HEK293 (cell line): ENCODE data around the gene HDDC2.

Experiments
- CTCF ChIA-PET: fragments of 350-600 bp; formaldehyde crosslinking; extraction: SDS; loops from one replicate; lab custom pipeline; 2021; ENCODE audit warnings: antibody characterized with exemption; lab: Yijun Ruan, JAX
- POLR2A ChIA-PET: fragments of 300-600 bp; formaldehyde crosslinking; extraction: SDS; loops from one replicate; lab custom pipeline; 2020; ENCODE audit warnings: antibody characterized with exemption, inconsistent platforms; lab: Yijun Ruan, JAX
- H3K27ac ChIP-seq: fragments of 200-500 bp; sonication (Bioruptor generic); 2 replicates; pipeline ENCODE4 v1.5.1; 2014; ENCODE audit warnings: low read depth, low read length, control low read depth, inconsistent platforms; ENCODE audit errors: extremely low read depth
- H3K36me3 ChIP-seq, 2 experiments: fragments of 200-500 bp in 1 of 2; sonication (Bioruptor generic) in 1 of 2; 1 replicate in 1 of 2; 2 replicates in 1 of 2; pipeline ENCODE4 v1.5.1; 2014 to 2017; ENCODE audit warnings: inconsistent platforms in 2 of 2, low read length in 2 of 2; ENCODE audit not compliant: control insufficient read depth in 2 of 2, insufficient read depth in 1 of 2
- H3K4me1 ChIP-seq: fragments of 200-500 bp; sonication (Bioruptor generic); 2 replicates; pipeline ENCODE4 v1.5.1; 2014; ENCODE audit warnings: mild to moderate bottlenecking, low read length, inconsistent platforms; ENCODE audit not compliant: control insufficient read depth, insufficient read depth
- H3K4me3 ChIP-seq: 2 replicates; pipeline ENCODE4 v1.5.1; 2011; ENCODE audit warnings: low read depth, mild to moderate bottlenecking, control low read depth, low read length, moderate library complexity
- H3K9me3 ChIP-seq: fragments of 200-500 bp; sonication (Bioruptor generic); 2 replicates; pipeline ENCODE4 v1.5.1; 2014; ENCODE audit warnings: low read depth, low read length, inconsistent platforms; ENCODE audit not compliant: control insufficient read depth, insufficient read depth
- GLI4 ChIP-seq: fragments of 450-650 bp; formaldehyde crosslinking; IDR thresholded peaks from 2 replicates; pipeline ENCODE4 v1.5.1; 2016; ENCODE audit warnings: missing biosample characterization, missing genetic modification characterization
- GLIS1 ChIP-seq: fragments of 450-650 bp; formaldehyde crosslinking; IDR thresholded peaks from 2 replicates; pipeline ENCODE4 v1.5.1; 2016; ENCODE audit warnings: missing biosample characterization, missing genetic modification characterization
- GLIS2 ChIP-seq: fragments of 450-650 bp; formaldehyde crosslinking; IDR thresholded peaks from 2 replicates; pipeline ENCODE4 v1.5.1; 2016; ENCODE audit warnings: missing biosample characterization, missing genetic modification characterization
- HOXC10 ChIP-seq: sonication (generic); formaldehyde crosslinking; IDR thresholded peaks from 2 replicates; pipeline ENCODE4 v1.8.1; 2023; ENCODE audit warnings: mild to moderate bottlenecking, missing genetic modification reagents
- HOXD13 ChIP-seq: sonication (generic); formaldehyde crosslinking; IDR thresholded peaks from 2 replicates; pipeline ENCODE4 v1.8.0; 2022; ENCODE audit warnings: missing genetic modification reagents, borderline replicate concordance
- PRDM1 ChIP-seq: fragments of 450-650 bp; formaldehyde crosslinking; IDR thresholded peaks from 2 replicates; pipeline ENCODE4; 2016; ENCODE audit warnings: missing biosample characterization, missing genetic modification characterization
- TRIM28 ChIP-seq: IDR thresholded peaks from 2 replicates; pipeline ENCODE4 v1.6.1; 2011; ENCODE audit warnings: low read length, control low read depth, borderline replicate concordance
- ZBTB17 ChIP-seq: fragments of 450-650 bp; formaldehyde crosslinking; IDR thresholded peaks from 2 replicates; pipeline ENCODE4 v1.5.1; 2016; ENCODE audit warnings: missing biosample characterization, missing genetic modification characterization
- ZFP37 ChIP-seq: fragments of 450-650 bp; formaldehyde crosslinking; IDR thresholded peaks from 2 replicates; pipeline ENCODE4 v1.5.1; 2016; ENCODE audit warnings: missing biosample characterization, missing genetic modification characterization
- ZFP69B ChIP-seq: fragments of 450-650 bp; formaldehyde crosslinking; IDR thresholded peaks from 2 replicates; pipeline ENCODE4 v1.5.1; 2016; ENCODE audit warnings: missing biosample characterization, missing genetic modification characterization
- ZNF138 ChIP-seq: fragments of 450-650 bp; formaldehyde crosslinking; IDR thresholded peaks from 2 replicates; pipeline ENCODE4 v1.5.1; 2016; ENCODE audit warnings: missing biosample characterization, missing genetic modification characterization, borderline replicate concordance
- ZNF19 ChIP-seq: fragments of 450-650 bp; formaldehyde crosslinking; IDR thresholded peaks from 2 replicates; pipeline ENCODE4; 2016; ENCODE audit warnings: missing biosample characterization, missing genetic modification characterization, low read depth
- ZNF202 ChIP-seq: fragments of 450-650 bp; formaldehyde crosslinking; IDR thresholded peaks from 2 replicates; pipeline ENCODE4 v1.5.1; 2016; ENCODE audit warnings: missing biosample characterization, missing genetic modification characterization, borderline replicate concordance
- ZNF214 ChIP-seq: fragments of 450-650 bp; formaldehyde crosslinking; IDR thresholded peaks from 2 replicates; pipeline ENCODE4 v1.5.1; 2017; ENCODE audit warnings: missing biosample characterization, mild to moderate bottlenecking, missing genetic modification characterization, borderline replicate concordance
- ZNF24 ChIP-seq: fragments of 450-650 bp; formaldehyde crosslinking; IDR thresholded peaks from 2 replicates; pipeline ENCODE4 v1.5.1; 2016; ENCODE audit warnings: missing biosample characterization, missing genetic modification characterization
- ZNF335 ChIP-seq: fragments of 450-650 bp; formaldehyde crosslinking; conservative IDR thresholded peaks from 2 replicates; pipeline ENCODE4 v1.5.1; 2016; ENCODE audit warnings: missing biosample characterization, missing genetic modification characterization
- ZNF404 ChIP-seq: fragments of 450-650 bp; formaldehyde crosslinking; IDR thresholded peaks from 2 replicates; pipeline ENCODE4 v1.5.1; 2017; ENCODE audit warnings: missing biosample characterization, missing genetic modification characterization
- ZNF416 ChIP-seq: fragments of 450-650 bp; formaldehyde crosslinking; IDR thresholded peaks from 2 replicates; pipeline ENCODE4 v1.5.1; 2016; ENCODE audit warnings: missing biosample characterization, missing genetic modification characterization
- ZNF600 ChIP-seq: fragments of 450-650 bp; formaldehyde crosslinking; IDR thresholded peaks from 2 replicates; pipeline ENCODE4 v1.5.1; 2016; ENCODE audit warnings: missing biosample characterization, missing genetic modification characterization
- ZNF785 ChIP-seq: fragments of 450-650 bp; formaldehyde crosslinking; IDR thresholded peaks from 2 replicates; pipeline ENCODE4 v1.5.1; 2016; ENCODE audit warnings: missing biosample characterization, missing genetic modification characterization
- TF ChIP-seq, protein P1 (sequence below): fragments of 450-650 bp; formaldehyde crosslinking; IDR thresholded peaks from 2 replicates; pipeline ENCODE4 v1.5.1; 2017; ENCODE audit warnings: missing biosample characterization, missing genetic modification characterization
- TF ChIP-seq, protein P2 (sequence below): fragments of 450-650 bp; formaldehyde crosslinking; IDR thresholded peaks from 2 replicates; pipeline ENCODE4 v1.5.1; 2016; ENCODE audit warnings: missing biosample characterization, missing genetic modification characterization
- TF ChIP-seq, protein P3 (sequence below): fragments of 450-650 bp; formaldehyde crosslinking; IDR thresholded peaks from 2 replicates; pipeline ENCODE4 v1.5.1; 2016; ENCODE audit warnings: missing biosample characterization, missing genetic modification characterization
- TF ChIP-seq, protein P4 (sequence below): fragments of 450-650 bp; formaldehyde crosslinking; IDR thresholded peaks from 2 replicates; pipeline ENCODE4 v1.5.1; 2016; ENCODE audit warnings: missing biosample characterization, missing genetic modification characterization
- TF ChIP-seq, protein P5 (sequence below): fragments of 450-650 bp; formaldehyde crosslinking; IDR thresholded peaks from 2 replicates; pipeline ENCODE4 v1.5.1; 2017; ENCODE audit warnings: missing biosample characterization, missing genetic modification characterization

Gene HDDC2

DNA sequence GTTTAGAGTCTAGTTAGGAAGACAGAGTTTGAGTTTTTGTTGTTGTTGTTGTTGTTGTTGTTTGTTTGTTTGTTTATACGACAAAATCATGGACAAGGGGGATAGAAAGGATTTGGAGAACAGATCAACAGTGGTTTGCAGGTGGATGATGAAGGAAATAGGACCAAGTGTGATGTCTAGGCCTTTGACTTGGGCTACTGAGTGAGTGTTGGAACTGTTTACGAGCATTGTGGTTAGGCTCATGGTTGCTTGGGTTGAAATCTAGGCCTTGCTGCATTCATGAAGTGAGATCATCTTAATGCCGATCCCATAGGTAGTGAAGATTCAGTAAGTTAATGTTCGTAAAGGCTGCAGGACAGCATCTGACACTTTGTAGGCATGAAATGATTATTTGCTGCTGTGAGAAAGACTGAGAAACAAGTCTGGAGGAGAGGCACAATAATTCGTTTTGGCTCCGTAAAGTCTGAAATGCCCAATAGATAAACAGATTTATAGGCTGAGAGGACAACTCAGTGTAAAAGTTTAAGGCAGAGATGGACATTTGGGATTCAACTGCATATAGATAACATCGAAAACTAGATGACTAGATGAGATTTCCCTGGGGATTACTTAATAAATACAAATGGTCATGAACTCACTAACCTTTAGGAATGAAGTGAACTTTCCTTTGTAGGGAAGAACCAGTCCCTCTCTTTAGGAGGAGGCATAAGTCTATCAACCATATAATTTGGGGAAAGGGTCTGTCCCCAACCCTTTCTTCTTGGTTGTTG lies 70.0 kb downstream of the HDDC2 start:
- CTCF ChIA-PET: no interaction called here
- TF ChIP-seq ZNF416 (tag by site-specific recombination) (no peak), ZNF202 (tag by site-specific recombination) (no peak), GLIS2 (tag by site-specific recombination) (no peak), GLIS1 (tag by site-specific recombination) (no peak), GLI4 (tag by site-specific recombination) (no peak), HOXC10 (CRISPR knock-in tag) (no peak), ZNF19 (tag by site-specific recombination) (no peak), ZBTB17 (peak; percentile 34; the same call in 1 of the 2 replicates), ZFP69B (tag by site-specific recombination) (no peak), ZFP37 (tag by site-specific recombination) (no peak), TRIM28 (peak; percentile 96), PRDM1 (no peak), HOXD13 (CRISPR knock-in tag) (peak; percentile 75; the same call in 1 of the 2 replicates), ZNF785 (tag by site-specific recombination) (no peak), ZNF24 (tag by site-specific recombination) (no peak), ZNF138 (no peak), ZNF335 (tag by site-specific recombination) (peak; percentile 29; the same call in 1 of the 2 replicates), ZNF404 (no peak), ZNF214 (tag by site-specific recombination) (no peak), ZNF600 (tag by site-specific recombination) (0 out of 2 replicates have a peak, but pooled peaks have one; percentile 36)
- TF ChIP-seq, protein P1, sequence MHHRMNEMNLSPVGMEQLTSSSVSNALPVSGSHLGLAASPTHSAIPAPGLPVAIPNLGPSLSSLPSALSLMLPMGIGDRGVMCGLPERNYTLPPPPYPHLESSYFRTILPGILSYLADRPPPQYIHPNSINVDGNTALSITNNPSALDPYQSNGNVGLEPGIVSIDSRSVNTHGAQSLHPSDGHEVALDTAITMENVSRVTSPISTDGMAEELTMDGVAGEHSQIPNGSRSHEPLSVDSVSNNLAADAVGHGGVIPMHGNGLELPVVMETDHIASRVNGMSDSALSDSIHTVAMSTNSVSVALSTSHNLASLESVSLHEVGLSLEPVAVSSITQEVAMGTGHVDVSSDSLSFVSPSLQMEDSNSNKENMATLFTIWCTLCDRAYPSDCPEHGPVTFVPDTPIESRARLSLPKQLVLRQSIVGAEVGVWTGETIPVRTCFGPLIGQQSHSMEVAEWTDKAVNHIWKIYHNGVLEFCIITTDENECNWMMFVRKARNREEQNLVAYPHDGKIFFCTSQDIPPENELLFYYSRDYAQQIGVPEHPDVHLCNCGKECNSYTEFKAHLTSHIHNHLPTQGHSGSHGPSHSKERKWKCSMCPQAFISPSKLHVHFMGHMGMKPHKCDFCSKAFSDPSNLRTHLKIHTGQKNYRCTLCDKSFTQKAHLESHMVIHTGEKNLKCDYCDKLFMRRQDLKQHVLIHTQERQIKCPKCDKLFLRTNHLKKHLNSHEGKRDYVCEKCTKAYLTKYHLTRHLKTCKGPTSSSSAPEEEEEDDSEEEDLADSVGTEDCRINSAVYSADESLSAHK: 0 out of 2 replicates have a peak, but pooled peaks have one; percentile 4
- TF ChIP-seq, protein P2, sequence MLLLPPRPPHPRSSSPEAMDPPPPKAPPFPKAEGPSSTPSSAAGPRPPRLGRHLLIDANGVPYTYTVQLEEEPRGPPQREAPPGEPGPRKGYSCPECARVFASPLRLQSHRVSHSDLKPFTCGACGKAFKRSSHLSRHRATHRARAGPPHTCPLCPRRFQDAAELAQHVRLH (tag by site-specific recombination): peak; percentile 69; the same call in 1 of the 2 replicates
- TF ChIP-seq, protein P3, sequence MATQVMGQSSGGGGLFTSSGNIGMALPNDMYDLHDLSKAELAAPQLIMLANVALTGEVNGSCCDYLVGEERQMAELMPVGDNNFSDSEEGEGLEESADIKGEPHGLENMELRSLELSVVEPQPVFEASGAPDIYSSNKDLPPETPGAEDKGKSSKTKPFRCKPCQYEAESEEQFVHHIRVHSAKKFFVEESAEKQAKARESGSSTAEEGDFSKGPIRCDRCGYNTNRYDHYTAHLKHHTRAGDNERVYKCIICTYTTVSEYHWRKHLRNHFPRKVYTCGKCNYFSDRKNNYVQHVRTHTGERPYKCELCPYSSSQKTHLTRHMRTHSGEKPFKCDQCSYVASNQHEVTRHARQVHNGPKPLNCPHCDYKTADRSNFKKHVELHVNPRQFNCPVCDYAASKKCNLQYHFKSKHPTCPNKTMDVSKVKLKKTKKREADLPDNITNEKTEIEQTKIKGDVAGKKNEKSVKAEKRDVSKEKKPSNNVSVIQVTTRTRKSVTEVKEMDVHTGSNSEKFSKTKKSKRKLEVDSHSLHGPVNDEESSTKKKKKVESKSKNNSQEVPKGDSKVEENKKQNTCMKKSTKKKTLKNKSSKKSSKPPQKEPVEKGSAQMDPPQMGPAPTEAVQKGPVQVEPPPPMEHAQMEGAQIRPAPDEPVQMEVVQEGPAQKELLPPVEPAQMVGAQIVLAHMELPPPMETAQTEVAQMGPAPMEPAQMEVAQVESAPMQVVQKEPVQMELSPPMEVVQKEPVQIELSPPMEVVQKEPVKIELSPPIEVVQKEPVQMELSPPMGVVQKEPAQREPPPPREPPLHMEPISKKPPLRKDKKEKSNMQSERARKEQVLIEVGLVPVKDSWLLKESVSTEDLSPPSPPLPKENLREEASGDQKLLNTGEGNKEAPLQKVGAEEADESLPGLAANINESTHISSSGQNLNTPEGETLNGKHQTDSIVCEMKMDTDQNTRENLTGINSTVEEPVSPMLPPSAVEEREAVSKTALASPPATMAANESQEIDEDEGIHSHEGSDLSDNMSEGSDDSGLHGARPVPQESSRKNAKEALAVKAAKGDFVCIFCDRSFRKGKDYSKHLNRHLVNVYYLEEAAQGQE: no peak
- TF ChIP-seq, protein P4, sequence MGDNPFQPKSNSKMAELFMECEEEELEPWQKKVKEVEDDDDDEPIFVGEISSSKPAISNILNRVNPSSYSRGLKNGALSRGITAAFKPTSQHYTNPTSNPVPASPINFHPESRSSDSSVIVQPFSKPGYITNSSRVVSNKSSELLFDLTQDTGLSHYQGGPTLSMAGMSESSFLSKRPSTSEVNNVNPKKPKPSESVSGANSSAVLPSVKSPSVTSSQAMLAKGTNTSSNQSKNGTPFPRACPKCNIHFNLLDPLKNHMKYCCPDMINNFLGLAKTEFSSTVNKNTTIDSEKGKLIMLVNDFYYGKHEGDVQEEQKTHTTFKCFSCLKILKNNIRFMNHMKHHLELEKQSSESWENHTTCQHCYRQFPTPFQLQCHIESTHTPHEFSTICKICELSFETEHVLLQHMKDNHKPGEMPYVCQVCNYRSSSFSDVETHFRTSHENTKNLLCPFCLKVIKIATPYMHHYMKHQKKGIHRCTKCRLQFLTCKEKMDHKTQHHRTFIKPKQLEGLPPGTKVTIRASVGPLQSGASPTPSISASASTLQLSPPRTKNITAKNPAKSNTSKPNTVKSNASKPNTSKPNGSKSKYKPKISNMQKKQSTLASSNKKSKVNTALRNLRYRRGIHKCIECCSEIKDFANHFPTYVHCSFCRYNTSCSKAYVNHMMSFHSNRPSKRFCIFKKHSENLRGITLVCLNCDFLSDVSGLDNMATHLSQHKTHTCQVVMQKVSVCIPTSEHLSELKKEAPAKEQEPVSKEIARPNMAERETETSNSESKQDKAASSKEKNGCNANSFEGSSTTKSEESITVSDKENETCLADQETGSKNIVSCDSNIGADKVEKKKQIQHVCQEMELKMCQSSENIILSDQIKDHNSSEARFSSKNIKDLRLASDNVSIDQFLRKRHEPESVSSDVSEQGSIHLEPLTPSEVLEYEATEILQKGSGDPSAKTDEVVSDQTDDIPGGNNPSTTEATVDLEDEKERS: no peak
- TF ChIP-seq, protein P5, sequence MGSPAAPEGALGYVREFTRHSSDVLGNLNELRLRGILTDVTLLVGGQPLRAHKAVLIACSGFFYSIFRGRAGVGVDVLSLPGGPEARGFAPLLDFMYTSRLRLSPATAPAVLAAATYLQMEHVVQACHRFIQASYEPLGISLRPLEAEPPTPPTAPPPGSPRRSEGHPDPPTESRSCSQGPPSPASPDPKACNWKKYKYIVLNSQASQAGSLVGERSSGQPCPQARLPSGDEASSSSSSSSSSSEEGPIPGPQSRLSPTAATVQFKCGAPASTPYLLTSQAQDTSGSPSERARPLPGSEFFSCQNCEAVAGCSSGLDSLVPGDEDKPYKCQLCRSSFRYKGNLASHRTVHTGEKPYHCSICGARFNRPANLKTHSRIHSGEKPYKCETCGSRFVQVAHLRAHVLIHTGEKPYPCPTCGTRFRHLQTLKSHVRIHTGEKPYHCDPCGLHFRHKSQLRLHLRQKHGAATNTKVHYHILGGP (tag by site-specific recombination): no peak
- TF ChIP-seq, all 188 proteins: peak for 7
- Histone ChIP-seq H3K9me3 (no peaks in the 10 kb centered on the region), H3K4me3 (no peak overlapping the region), H3K4me1 (peaks cover 6% of the 10 kb centered on the region; the same call in 1 of the 2 replicates), H3K36me3 (no peaks in the 10 kb centered on the region), H3K27ac (no peak overlapping the region)
- POLR2A ChIA-PET: no interaction called here
